ENCODE data around the gene TEX14.
"Not testable (repeated sequence)": the region's sequence is repeated elsewhere in the genome, so short reads cannot be mapped to it uniquely, and the experiment has no call there.

Gene TEX14

GRCh38 chr17:58585554-58585953 is 106.3 kb downstream of the TEX14 start:
- no peaks in the 10 kb centered on the region for H3K27me3 ChIP-seq (ENCODE audit: low read length)
- no peaks in the 10 kb centered on the region for H4K20me1 ChIP-seq (ENCODE audit: low read depth, low read length)
- H3K27ac ChIP-seq (ENCODE audit: low read depth, low read length) = no peak overlapping the region
- TF ChIP-seq EZH2phosphoT487 (conservative IDR thresholded peaks at IDR 0.05; ENCODE audit: low read length) (no peak), CTCF (IDR thresholded peaks at IDR 0.05; ENCODE audit: insufficient read depth, low read length, poor library complexity, severe bottlenecking) (no peak)
- H3K36me3 ChIP-seq (ENCODE audit: low read length) = no peaks in the 10 kb centered on the region
- H3K9ac ChIP-seq (ENCODE audit: low read length) = no peak overlapping the region
- no peaks in the 10 kb centered on the region for H3K9me3 ChIP-seq (ENCODE audit: insufficient read depth, low read length)
- H3K79me2 ChIP-seq (ENCODE audit: insufficient read depth, low read length) = no peaks in the 10 kb centered on the region
- no peak overlapping the region for H2AFZ ChIP-seq (ENCODE audit: low read depth, low read length, severe bottlenecking)
- no peak overlapping the region for H3K4me2 ChIP-seq (ENCODE audit: low read depth, low read length, poor library complexity, severe bottlenecking)
- no peaks in the 10 kb centered on the region for H3F3A ChIP-seq (ENCODE audit: insufficient read depth)
- no peaks in the 10 kb centered on the region for H3K9me2 ChIP-seq (replicated peaks; ENCODE audit: insufficient read depth, low read length)
- H3K4me3 ChIP-seq (ENCODE audit: insufficient read depth, low read length, poor library complexity, severe bottlenecking) = no peak overlapping the region

DNA sequence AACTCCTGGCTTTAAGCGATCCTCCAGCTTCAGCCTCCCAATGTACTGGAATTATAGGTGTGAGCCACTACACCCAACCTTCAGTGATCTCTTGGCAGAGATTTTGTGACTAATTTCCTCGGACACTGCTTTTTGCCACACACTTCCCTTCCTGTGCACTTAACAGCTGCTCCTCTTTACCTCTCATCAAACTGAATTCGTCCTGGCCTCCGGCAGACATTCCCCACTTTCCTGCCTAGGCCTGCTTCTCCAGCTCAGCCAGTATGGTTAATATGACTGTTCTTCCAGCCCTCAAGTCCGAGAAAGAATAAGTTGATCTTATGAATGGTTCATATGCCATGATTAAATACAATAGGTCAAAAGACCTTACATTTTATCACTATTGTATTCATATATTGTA is 108.4 kb downstream of the TEX14 start:
- H3K27me3 ChIP-seq (ENCODE audit: low read length) = no peaks in the 10 kb centered on the region
- H3K36me3 ChIP-seq (ENCODE audit: low read length) = no peaks in the 10 kb centered on the region
- no peaks in the 10 kb centered on the region for H4K20me1 ChIP-seq (ENCODE audit: low read depth, low read length)
- H3K4me2 ChIP-seq (ENCODE audit: low read depth, low read length, poor library complexity, severe bottlenecking) = no peak overlapping the region
- H2AFZ ChIP-seq (ENCODE audit: low read depth, low read length, severe bottlenecking) = no peak overlapping the region
- H3K27ac ChIP-seq (ENCODE audit: low read depth, low read length) = no peak overlapping the region
- H3K79me2 ChIP-seq (ENCODE audit: insufficient read depth, low read length) = no peaks in the 10 kb centered on the region
- H3F3A ChIP-seq (ENCODE audit: insufficient read depth) = no peaks in the 10 kb centered on the region
- TF ChIP-seq CTCF (IDR thresholded peaks at IDR 0.05; ENCODE audit: insufficient read depth, low read length, poor library complexity, severe bottlenecking) (no peak), EZH2phosphoT487 (conservative IDR thresholded peaks at IDR 0.05; ENCODE audit: low read length) (no peak)
- H3K9ac ChIP-seq (ENCODE audit: low read length) = no peak overlapping the region
- no peaks in the 10 kb centered on the region for H3K9me2 ChIP-seq (replicated peaks; ENCODE audit: insufficient read depth, low read length)
- H3K9me3 ChIP-seq (ENCODE audit: insufficient read depth, low read length) = no peaks in the 10 kb centered on the region
- H3K4me3 ChIP-seq (ENCODE audit: insufficient read depth, low read length, poor library complexity, severe bottlenecking) = no peak overlapping the region

DNA sequence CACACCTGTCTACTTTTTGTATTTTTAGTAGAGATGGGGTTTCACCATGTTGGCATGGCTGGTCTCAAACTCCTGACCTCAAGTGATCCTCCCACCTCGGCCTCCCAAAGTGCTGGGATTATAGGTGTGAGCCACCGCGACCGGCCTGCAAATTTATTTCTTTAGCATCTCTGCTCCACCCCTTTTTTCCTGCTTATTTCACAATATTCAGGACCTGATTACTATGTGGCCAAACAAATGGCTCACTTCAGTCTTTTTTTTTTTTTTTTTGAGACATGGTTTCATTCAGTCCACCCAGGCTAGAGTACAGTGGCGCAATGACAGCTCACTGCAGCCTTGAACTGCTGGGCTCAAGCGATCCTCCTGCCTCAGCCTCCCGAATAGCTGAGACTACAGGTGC is 109.1 kb downstream of the TEX14 start:
- not testable (repeated sequence) for H2AFZ ChIP-seq (ENCODE audit: low read depth, low read length, severe bottlenecking); H3K9me3 ChIP-seq (ENCODE audit: insufficient read depth, low read length); H4K20me1 ChIP-seq (ENCODE audit: low read depth, low read length); H3K36me3 ChIP-seq (ENCODE audit: low read length); H3K4me3 ChIP-seq (ENCODE audit: insufficient read depth, low read length, poor library complexity, severe bottlenecking); H3K27ac ChIP-seq (ENCODE audit: low read depth, low read length); H3F3A ChIP-seq (ENCODE audit: insufficient read depth); H3K79me2 ChIP-seq (ENCODE audit: insufficient read depth, low read length); H3K4me2 ChIP-seq (ENCODE audit: low read depth, low read length, poor library complexity, severe bottlenecking); H3K9me2 ChIP-seq (replicated peaks; ENCODE audit: insufficient read depth, low read length); H3K9ac ChIP-seq (ENCODE audit: low read length); H3K27me3 ChIP-seq (ENCODE audit: low read length)

- TF ChIP-seq EZH2phosphoT487 (conservative IDR thresholded peaks at IDR 0.05; ENCODE audit: low read length) (no peak), CTCF (IDR thresholded peaks at IDR 0.05; ENCODE audit: insufficient read depth, low read length, poor library complexity, severe bottlenecking) (no peak)
- H3K79me2 ChIP-seq (ENCODE audit: insufficient read depth, low read length) = no peaks in the 10 kb centered on the region
- no peak overlapping the region for H3K9ac ChIP-seq (ENCODE audit: low read length)
- no peak overlapping the region for H3K4me3 ChIP-seq (ENCODE audit: insufficient read depth, low read length, poor library complexity, severe bottlenecking)
- H3K9me2 ChIP-seq (replicated peaks; ENCODE audit: insufficient read depth, low read length) = no peaks in the 10 kb centered on the region
- H3K9me3 ChIP-seq (ENCODE audit: insufficient read depth, low read length) = no peaks in the 10 kb centered on the region
- no peak overlapping the region for H3K27ac ChIP-seq (ENCODE audit: low read depth, low read length)
- H4K20me1 ChIP-seq (ENCODE audit: low read depth, low read length) = no peaks in the 10 kb centered on the region
- no peaks in the 10 kb centered on the region for H3K27me3 ChIP-seq (ENCODE audit: low read length)
- no peak overlapping the region for H2AFZ ChIP-seq (ENCODE audit: low read depth, low read length, severe bottlenecking)
- H3F3A ChIP-seq (ENCODE audit: insufficient read depth) = no peaks in the 10 kb centered on the region
- no peak overlapping the region for H3K4me2 ChIP-seq (ENCODE audit: low read depth, low read length, poor library complexity, severe bottlenecking)
- H3K36me3 ChIP-seq (ENCODE audit: low read length) = no peaks in the 10 kb centered on the region
Observed at GRCh38 chr17:58580671-58581070, 111.2 kb downstream of the TEX14 start.

Measured in SU-DHL-6 (cell line).